ENCODE data around the gene CMTM1.

GRCh38 chr16:66516509-66516807 is 49.8 kb upstream of the CMTM1 start:
- TF ChIP-seq, protein P1, sequence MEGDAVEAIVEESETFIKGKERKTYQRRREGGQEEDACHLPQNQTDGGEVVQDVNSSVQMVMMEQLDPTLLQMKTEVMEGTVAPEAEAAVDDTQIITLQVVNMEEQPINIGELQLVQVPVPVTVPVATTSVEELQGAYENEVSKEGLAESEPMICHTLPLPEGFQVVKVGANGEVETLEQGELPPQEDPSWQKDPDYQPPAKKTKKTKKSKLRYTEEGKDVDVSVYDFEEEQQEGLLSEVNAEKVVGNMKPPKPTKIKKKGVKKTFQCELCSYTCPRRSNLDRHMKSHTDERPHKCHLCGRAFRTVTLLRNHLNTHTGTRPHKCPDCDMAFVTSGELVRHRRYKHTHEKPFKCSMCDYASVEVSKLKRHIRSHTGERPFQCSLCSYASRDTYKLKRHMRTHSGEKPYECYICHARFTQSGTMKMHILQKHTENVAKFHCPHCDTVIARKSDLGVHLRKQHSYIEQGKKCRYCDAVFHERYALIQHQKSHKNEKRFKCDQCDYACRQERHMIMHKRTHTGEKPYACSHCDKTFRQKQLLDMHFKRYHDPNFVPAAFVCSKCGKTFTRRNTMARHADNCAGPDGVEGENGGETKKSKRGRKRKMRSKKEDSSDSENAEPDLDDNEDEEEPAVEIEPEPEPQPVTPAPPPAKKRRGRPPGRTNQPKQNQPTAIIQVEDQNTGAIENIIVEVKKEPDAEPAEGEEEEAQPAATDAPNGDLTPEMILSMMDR (IDR thresholded peaks at IDR 0.05; ENCODE audit: borderline replicate concordance, extremely low read depth, low read length, poor library complexity, severe bottlenecking): no peak
- no peak for TF ChIP-seq EZH2 (IDR thresholded peaks at IDR 0.05; ENCODE audit: borderline replicate concordance, low read depth, low read length, severe bottlenecking)

Measured in DND-41 (cell line).